ENCODE measurements around the gene UBC.
"Not testable (repeated sequence)": the region's sequence is repeated elsewhere in the genome, so short reads cannot be mapped to it uniquely, and the experiment has no call there.

Gene UBC

DNA sequence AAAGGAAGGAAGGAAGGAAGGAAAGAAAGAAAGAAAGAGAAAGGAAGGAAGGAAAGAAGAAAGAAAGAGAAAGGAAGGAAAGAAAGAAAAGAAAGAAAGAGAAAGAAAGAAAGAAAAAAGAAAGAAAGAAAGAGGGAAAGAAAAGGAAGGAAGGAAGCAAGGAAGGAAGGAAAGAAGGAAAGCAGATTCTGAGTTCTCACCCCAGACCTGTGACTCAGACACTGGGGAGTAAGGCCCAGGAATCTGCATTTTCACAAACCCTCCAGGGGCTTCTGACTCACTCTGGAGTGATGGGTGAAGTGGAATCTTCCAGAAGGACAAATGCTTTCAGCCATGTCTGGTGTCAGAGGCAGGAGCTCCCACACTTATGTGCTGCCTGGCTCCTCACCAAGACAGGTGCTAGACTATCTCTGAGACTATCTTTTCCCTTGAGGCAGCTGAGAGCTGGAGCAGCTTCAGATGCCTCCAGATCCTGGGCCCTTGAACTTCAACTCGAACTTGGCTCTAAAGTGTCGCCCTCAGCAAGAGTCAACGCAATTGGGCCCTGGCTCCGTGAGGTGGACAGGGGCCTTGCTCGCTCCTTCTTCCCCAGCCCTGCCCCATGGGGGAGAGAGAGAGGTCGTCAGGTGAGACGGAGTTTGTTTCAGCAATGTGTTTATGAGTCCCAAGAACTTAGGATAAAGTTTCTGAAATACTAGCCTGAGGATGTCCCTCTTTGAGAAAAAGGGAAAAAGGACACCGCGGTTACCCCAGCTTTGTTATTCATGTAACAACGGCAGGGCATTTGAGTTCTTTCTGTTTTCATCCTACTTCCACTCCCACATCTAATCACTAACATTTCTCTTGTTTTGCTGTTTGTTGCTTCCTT, 31.0 kb downstream of the UBC start:
- Histone ChIP-seq H3K36me3 (replicated peaks) (no peaks in the 10 kb centered on the region), H3K4me3 (ENCODE audit: low read depth, low read length) (no peak overlapping the region), H3K27ac (no peak overlapping the region), H3K27me3 (replicated peaks) (no peaks in the 10 kb centered on the region)
- TF ChIP-seq, protein P1, sequence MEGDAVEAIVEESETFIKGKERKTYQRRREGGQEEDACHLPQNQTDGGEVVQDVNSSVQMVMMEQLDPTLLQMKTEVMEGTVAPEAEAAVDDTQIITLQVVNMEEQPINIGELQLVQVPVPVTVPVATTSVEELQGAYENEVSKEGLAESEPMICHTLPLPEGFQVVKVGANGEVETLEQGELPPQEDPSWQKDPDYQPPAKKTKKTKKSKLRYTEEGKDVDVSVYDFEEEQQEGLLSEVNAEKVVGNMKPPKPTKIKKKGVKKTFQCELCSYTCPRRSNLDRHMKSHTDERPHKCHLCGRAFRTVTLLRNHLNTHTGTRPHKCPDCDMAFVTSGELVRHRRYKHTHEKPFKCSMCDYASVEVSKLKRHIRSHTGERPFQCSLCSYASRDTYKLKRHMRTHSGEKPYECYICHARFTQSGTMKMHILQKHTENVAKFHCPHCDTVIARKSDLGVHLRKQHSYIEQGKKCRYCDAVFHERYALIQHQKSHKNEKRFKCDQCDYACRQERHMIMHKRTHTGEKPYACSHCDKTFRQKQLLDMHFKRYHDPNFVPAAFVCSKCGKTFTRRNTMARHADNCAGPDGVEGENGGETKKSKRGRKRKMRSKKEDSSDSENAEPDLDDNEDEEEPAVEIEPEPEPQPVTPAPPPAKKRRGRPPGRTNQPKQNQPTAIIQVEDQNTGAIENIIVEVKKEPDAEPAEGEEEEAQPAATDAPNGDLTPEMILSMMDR (IDR thresholded peaks at IDR 0.05; ENCODE audit: low read depth, low read length, missing control alignments): no peak
- no peak for DNase-seq
- in situ Hi-C loops (cut with HindIII; ENCODE audit: low pct_ligation_motif_present, low sequenced_read_pairs): no loop called here

DNA sequence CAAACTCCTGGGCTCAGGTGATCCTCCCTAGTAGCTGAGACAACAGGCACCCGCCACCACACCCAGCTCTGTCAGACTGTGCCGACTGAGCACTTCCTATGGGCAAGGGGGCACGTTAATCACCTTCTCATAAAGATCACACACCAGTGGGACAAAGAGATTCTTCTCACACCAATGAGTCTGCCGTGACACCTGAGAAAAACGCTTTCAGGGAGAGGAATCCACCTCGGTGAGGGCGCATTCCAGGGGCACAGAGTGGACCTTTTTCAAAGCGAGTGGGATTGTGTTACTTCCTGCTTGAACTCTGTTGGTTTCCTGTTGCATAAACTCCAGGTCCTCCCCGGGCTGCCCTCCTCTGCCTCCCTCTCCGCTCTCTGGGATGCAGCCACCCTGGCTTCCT, 33.3 kb downstream of the UBC start:
- TF ChIP-seq, protein P1 (IDR thresholded peaks at IDR 0.05; ENCODE audit: low read depth, low read length, missing control alignments): no peak
- no peak overlapping the region for H3K27ac ChIP-seq
- no peak overlapping the region for H3K4me3 ChIP-seq (ENCODE audit: low read depth, low read length)
- H3K27me3 ChIP-seq (replicated peaks): no peaks in the 10 kb centered on the region
- DNase-seq: no peak
- in situ Hi-C loops (cut with HindIII; ENCODE audit: low pct_ligation_motif_present, low sequenced_read_pairs): no loop called here
- H3K36me3 ChIP-seq (replicated peaks): no peaks in the 10 kb centered on the region

DNA sequence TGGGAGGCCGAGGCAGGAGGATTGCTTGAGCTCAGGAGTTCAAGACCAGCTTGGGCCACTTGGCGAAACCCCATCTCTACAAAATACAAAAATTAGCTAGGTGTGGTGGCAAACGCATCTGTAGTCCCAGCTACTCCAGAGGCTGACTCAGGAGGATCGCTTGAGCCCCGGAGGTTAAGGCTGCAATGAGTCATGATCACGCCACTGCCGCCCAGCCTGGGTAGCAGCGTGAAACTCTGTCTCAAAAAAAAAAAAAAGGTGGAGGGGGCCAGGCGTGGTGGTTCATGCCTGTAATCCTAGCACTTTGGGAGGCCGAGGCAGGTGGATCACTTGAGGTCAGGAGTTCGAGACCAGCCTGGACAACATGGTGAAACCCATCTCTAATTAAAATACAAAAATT, 34.1 kb downstream of the UBC start:
- H3K27me3 ChIP-seq (replicated peaks); H3K36me3 ChIP-seq (replicated peaks); in situ Hi-C loops (cut with HindIII; ENCODE audit: low pct_ligation_motif_present, low sequenced_read_pairs); H3K27ac ChIP-seq; H3K4me3 ChIP-seq (ENCODE audit: low read depth, low read length): not testable (repeated sequence)
- peak; percentile 33 for DNase-seq

DNA sequence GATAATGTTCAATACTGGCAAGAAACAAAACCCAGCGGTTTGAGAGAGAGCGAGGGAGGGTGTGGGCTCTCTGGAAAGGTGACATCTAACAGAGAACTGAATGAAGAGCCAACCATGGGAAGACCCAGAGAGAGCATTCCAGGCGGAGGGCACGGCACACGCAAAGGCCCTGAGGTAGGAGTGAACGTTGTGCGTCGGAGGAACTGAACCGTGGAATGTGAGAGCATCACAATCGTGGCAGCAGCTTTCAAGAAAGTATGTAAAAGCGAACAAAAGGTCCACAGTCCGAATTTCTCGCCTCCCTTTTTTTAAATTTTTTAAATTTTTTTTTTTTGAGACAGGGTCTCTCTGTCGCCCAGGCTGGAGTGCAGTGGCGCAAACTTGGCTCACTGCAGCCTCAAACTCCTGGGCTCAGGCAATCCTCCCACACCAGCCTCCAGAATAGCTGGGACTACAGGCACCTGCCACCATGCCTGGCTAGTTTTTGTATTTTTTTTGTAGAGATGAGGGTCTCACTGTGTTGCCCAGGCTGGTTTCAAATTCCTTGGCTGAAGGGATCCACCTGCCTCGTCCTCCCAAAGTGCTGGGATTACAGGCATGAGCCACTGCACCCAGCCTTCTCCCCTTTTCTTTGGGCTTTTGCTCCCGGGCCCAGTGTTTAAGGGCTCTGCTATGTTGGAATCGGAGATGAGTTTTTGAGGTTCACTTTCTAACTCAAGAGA, 35.5 kb downstream of the UBC start:
- Histone ChIP-seq H3K4me3 (ENCODE audit: low read depth, low read length) (no peak overlapping the region), H3K36me3 (replicated peaks) (no peaks in the 10 kb centered on the region), H3K27me3 (replicated peaks) (no peaks in the 10 kb centered on the region), H3K27ac (no peak overlapping the region)
- no peak for DNase-seq
- in situ Hi-C loops (cut with HindIII; ENCODE audit: low pct_ligation_motif_present, low sequenced_read_pairs): no loop called here
- TF ChIP-seq, protein P1 (IDR thresholded peaks at IDR 0.05; ENCODE audit: low read depth, low read length, missing control alignments): no peak

DNA sequence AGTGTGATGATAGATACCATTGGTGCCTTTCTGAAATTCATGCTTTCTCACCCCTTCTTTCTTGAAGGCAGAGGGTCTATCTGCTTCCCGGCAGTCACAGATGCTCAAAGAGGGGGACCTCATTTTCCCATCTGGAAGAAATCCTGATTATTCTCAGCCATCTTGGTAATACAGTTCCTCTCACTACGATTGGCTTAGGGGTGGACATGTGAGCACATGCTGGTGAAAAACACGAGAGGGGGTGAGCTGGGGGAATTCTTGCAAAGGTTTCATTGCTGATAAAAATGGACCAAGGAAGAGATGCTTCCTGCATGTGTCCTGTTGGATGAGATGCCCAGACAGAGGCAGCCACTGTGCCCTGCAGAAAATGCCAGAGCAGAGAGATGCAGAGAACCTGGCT, 37.0 kb downstream of the UBC start:
- H3K27ac ChIP-seq: no peak overlapping the region
- TF ChIP-seq, protein P1 (IDR thresholded peaks at IDR 0.05; ENCODE audit: low read depth, low read length, missing control alignments): no peak
- DNase-seq: no peak
- H3K36me3 ChIP-seq (replicated peaks): no peaks in the 10 kb centered on the region
- in situ Hi-C loops (cut with HindIII; ENCODE audit: low pct_ligation_motif_present, low sequenced_read_pairs): no loop called here
- no peaks in the 10 kb centered on the region for H3K27me3 ChIP-seq (replicated peaks)
- H3K4me3 ChIP-seq (ENCODE audit: low read depth, low read length): no peak overlapping the region

DNA sequence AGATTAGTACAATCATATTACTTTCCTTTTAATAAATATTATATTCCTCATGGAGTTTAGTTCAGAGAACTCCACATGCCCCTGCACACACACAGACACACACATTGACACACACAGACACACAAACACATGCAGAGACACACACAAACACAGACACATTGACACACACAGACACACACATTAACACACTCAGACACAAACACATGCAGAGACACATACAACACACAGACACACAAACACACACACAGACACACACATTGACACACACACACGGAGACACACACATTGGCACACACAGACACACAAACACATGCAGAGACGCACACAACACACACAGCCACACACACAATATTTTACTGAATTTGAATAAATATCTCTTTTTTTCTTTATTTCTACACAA, 38.3 kb downstream of the UBC start:
- in situ Hi-C loops (cut with HindIII; ENCODE audit: low pct_ligation_motif_present, low sequenced_read_pairs): no loop called here
- H3K27me3 ChIP-seq (replicated peaks): no peaks in the 10 kb centered on the region
- DNase-seq: no peak
- no peak overlapping the region for H3K4me3 ChIP-seq (ENCODE audit: low read depth, low read length)
- no peaks in the 10 kb centered on the region for H3K36me3 ChIP-seq (replicated peaks)
- no peak overlapping the region for H3K27ac ChIP-seq
- TF ChIP-seq, protein P1 (IDR thresholded peaks at IDR 0.05; ENCODE audit: low read depth, low read length, missing control alignments): no peak

All from brain microvascular endothelial cell (primary cell).